NB4 (cell line): ENCODE results near the gene ASRGL1.
"Not testable (repeated sequence)": the region's sequence is repeated elsewhere in the genome, so short reads cannot be mapped to it uniquely, and the experiment has no call there.

Experiments
- DNase-seq: peaks from one replicate; pipeline ENCODE4 v3.0.0; 2010; ENCODE audit warnings: low read depth
- H3K4me3 ChIP-seq: one replicate; pipeline ENCODE4 v1.5.1; 2011; ENCODE audit warnings: mild to moderate bottlenecking, low read depth, low read length, moderate library complexity
- MYC ChIP-seq: IDR thresholded peaks from 2 replicates; pipeline ENCODE4 v1.6.1; 2011; ENCODE audit warnings: low read depth, low read length
- POLR2A ChIP-seq: IDR thresholded peaks from 2 replicates; pipeline ENCODE4 v1.6.1; 2011; ENCODE audit warnings: mild to moderate bottlenecking; ENCODE audit not compliant: insufficient read length; ENCODE audit errors: extremely low read depth
- TF ChIP-seq, protein P1 (sequence below): IDR thresholded peaks from 2 replicates; pipeline ENCODE4 v1.6.1; 2011; ENCODE audit warnings: low read depth, low read length
- TF ChIP-seq, protein P2 (sequence below): IDR thresholded peaks from one replicate; pipeline ENCODE4 v1.5.1; 2012; ENCODE audit warnings: low read depth, low read length

Gene ASRGL1

DNA sequence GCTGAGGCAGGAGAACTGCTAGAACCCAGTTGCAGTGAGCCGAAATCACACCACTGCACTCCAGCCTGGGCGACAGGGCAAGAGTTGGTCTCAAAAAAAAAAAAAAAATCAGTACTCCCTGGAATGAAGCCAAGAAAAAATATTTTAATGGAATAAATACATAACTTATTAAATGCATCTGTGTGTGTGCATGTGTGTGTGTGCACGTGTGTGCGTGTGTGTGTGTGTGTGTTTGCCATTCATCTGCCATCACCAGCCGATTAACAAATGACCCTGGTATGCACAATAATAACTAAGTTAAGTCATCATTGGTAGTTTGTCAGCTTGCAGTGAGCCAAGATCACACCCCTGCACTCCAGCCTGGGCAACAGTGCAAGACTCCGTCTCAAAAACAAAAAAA, 46.6 kb downstream of the ASRGL1 start:
- DNase-seq, result no peak
- H3K4me3 ChIP-seq, result no peak overlapping the region
- TF ChIP-seq, protein P1, sequence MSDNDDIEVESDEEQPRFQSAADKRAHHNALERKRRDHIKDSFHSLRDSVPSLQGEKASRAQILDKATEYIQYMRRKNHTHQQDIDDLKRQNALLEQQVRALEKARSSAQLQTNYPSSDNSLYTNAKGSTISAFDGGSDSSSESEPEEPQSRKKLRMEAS, result no peak
- no peak for TF ChIP-seq MYC
- TF ChIP-seq, protein P2, sequence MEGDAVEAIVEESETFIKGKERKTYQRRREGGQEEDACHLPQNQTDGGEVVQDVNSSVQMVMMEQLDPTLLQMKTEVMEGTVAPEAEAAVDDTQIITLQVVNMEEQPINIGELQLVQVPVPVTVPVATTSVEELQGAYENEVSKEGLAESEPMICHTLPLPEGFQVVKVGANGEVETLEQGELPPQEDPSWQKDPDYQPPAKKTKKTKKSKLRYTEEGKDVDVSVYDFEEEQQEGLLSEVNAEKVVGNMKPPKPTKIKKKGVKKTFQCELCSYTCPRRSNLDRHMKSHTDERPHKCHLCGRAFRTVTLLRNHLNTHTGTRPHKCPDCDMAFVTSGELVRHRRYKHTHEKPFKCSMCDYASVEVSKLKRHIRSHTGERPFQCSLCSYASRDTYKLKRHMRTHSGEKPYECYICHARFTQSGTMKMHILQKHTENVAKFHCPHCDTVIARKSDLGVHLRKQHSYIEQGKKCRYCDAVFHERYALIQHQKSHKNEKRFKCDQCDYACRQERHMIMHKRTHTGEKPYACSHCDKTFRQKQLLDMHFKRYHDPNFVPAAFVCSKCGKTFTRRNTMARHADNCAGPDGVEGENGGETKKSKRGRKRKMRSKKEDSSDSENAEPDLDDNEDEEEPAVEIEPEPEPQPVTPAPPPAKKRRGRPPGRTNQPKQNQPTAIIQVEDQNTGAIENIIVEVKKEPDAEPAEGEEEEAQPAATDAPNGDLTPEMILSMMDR, result no peak
- no peak for TF ChIP-seq POLR2A

DNA sequence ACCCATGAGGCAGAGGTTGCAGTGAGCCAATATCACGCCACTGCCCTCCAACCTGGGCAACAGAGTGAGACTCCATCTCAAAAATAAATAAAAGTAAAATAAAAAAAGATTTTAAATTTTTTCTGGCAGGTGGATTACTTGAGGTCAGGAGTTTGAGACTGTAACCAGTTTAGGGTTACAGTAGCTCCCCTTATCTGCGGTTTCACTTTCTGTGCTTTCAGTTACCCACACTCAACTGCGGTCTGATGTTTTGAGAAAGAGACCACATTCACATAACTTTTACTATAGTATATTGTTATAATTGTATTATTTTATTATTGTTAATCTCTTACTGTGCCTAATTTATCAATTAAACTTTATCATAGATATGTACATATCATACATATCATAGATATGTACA, 48.8 kb downstream of the ASRGL1 start:
- not testable (repeated sequence) for DNase-seq, H3K4me3 ChIP-seq

DNA sequence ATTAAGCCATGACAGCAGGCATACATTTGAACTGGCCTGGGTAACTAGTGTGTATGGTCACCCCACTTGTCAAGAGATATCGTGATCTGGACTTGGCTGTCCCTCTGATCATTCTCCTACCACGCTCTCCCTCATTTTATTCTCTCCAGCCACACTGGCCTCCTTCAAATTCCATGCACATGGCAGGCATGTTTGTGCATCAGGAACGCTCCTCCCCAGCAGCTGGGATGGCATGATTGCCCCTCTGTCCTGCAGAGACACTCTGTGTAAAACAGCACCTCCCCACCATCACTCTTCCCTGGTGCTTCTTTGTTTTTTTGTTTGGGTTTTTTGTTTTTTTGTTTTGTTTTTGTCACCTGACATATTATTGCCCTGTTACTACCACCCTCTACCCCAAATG, 50.1 kb downstream of the ASRGL1 start:
- no peak overlapping the region for H3K4me3 ChIP-seq
- TF ChIP-seq, protein P2, result no peak
- TF ChIP-seq MYC, result no peak
- TF ChIP-seq, protein P1, result no peak
- no peak for TF ChIP-seq POLR2A
- no peak for DNase-seq

DNA sequence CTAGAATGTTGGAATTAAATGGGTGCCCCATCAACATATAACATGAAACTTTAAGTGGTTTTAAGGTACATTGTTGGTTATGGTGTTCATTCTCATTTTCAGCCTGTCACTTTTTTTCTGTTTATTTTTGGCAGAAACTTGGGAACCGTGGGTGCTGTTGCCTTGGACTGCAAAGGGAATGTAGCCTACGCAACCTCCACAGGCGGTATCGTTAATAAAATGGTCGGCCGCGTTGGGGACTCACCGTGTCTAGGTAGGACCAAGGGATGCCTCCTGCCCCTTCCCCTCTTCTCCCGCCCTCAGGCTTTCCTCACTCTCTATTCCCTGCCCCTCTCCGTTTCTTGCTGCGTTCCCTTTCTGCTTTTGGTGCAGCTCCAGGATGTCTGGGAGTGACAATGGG, 51.8 kb downstream of the ASRGL1 start:
- DNase-seq, result no peak
- TF ChIP-seq MYC (no peak), POLR2A (no peak)
- TF ChIP-seq, protein P1, result no peak
- TF ChIP-seq, protein P2, result no peak
- no peak overlapping the region for H3K4me3 ChIP-seq

DNA sequence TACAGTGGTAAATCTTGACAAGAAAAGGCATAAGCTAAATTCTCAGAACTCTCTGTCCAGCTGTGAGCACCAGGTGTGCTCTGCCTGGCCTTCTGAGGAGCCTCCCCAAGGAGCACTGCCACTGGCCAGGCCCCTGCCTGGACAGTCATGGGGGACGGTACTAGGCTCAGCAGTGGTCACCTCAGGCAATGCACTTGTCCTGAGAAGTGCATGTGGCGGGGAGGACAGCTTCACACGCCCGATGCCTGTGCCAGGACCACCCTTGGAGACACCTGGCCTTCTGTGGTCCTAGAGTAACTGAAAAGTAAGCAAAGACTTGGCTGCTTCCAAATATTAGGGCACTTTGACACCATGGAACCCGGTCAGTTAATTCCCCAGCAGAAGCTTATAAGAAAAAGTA, 53.0 kb downstream of the ASRGL1 start:
- H3K4me3 ChIP-seq, result no peak overlapping the region
- TF ChIP-seq, protein P2, result no peak
- no peak for TF ChIP-seq MYC
- TF ChIP-seq, protein P1, result no peak
- no peak for DNase-seq

DNA sequence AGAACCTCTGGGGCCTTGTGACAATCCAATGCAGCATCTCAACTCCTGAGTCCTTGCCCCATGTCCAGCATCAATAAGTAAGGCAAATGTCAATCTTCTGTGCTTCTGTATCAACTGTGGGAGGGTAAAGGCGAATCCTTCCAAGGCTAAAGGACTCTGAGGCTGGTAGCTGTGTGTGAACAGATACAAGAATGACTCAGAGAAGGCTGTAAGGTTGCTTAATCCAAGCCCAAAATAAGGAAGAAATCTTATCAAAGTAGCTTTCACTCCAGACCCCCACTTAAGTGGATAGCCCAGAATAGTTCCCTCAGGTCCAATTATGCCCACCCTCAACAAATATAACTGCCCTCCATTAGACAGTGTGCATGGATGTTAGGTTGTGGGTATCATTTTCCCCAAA, 53.5 kb downstream of the ASRGL1 start:
- DNase-seq, result peak; percentile 39
- H3K4me3 ChIP-seq, result no peak overlapping the region
- TF ChIP-seq, protein P2, result no peak
- TF ChIP-seq MYC (no peak), POLR2A (no peak)
- TF ChIP-seq, protein P1, result no peak
